Keratinocyte (primary cell): ENCODE data around the gene BBS9. TPM values are rescaled to one million over a fixed set of nuclear protein-coding genes. Genes with fewer than 3 reads are reported as not detected.

ENCODE experiments used
- DNase-seq: peaks from one replicate; pipeline ENCODE4 v3.0.0-alpha.2; 2011; ENCODE audit warnings: low read depth, missing footprints, low spot score
- FAIRE-seq: peaks from 2 replicates; lab custom pipeline; 2011; peaks lifted over from hg19 to GRCh38; lab: Jason Lieb, UNC
- H2AFZ ChIP-seq: 2 replicates; pipeline ENCODE4 v1.6.0; 2012; ENCODE audit warnings: low read length, control low read depth, inconsistent platforms; ENCODE audit not compliant: control insufficient read depth
- H3K27ac ChIP-seq: 2 replicates; pipeline ENCODE4 v1.5.1; 2011; ENCODE audit warnings: low read length; ENCODE audit not compliant: control insufficient read depth, insufficient read depth
- H3K27me3 ChIP-seq: 3 replicates; pipeline ENCODE4 v1.6.0; 2011; ENCODE audit warnings: low read length; ENCODE audit not compliant: control insufficient read depth, insufficient read depth; ENCODE audit errors: extremely low read depth
- H3K36me3 ChIP-seq, 2 experiments: 2 replicates in 1 of 2; 3 replicates in 1 of 2; pipeline ENCODE4 v1.5.1; 2011; ENCODE audit warnings: low read length in 2 of 2, mild to moderate bottlenecking in 1 of 2; ENCODE audit not compliant: control insufficient read depth in 2 of 2, insufficient read depth in 2 of 2; ENCODE audit errors: extremely low read depth in 1 of 2
- H3K4me1 ChIP-seq: 3 replicates; pipeline ENCODE4 v1.5.1; 2011; ENCODE audit warnings: low read length; ENCODE audit not compliant: control insufficient read depth, insufficient read depth; ENCODE audit errors: extremely low read depth
- H3K4me2 ChIP-seq: 3 replicates; pipeline ENCODE4 v1.6.0; 2011; ENCODE audit warnings: low read depth, low read length; ENCODE audit not compliant: control insufficient read depth, insufficient read depth; ENCODE audit errors: extremely low read depth
- H3K4me3 ChIP-seq, 3 experiments: fragments of 200-600 bp in 1 of 3; sonication (generic) in 1 of 3; 2 replicates in 2 of 3; 3 replicates in 1 of 3; pipeline ENCODE4 v1.5.1; 2011 to 2016; ENCODE audit warnings: low read length in 3 of 3, mild to moderate bottlenecking in 3 of 3, control low read depth in 2 of 3, inconsistent platforms in 1 of 3, low read depth in 1 of 3, mixed read lengths in 1 of 3, mixed run types in 1 of 3, moderate library complexity in 1 of 3; ENCODE audit not compliant: control insufficient read depth in 2 of 3, insufficient read depth in 2 of 3; ENCODE audit errors: extremely low read depth in 1 of 3
- H3K79me2 ChIP-seq: 2 replicates; pipeline ENCODE4 v1.6.0; 2012; ENCODE audit warnings: low read length; ENCODE audit not compliant: control insufficient read depth, insufficient read depth
- H3K9ac ChIP-seq: 3 replicates; pipeline ENCODE4 v1.6.0; 2011; ENCODE audit warnings: low read length; ENCODE audit not compliant: control insufficient read depth, insufficient read depth; ENCODE audit errors: extremely low read depth
- H3K9me1 ChIP-seq: 3 replicates; pipeline ENCODE4 v1.6.0; 2011; ENCODE audit warnings: low read length; ENCODE audit not compliant: control insufficient read depth, insufficient read depth; ENCODE audit errors: extremely low read depth
- H3K9me3 ChIP-seq: 2 replicates; pipeline ENCODE4 v1.5.1; 2012; ENCODE audit warnings: low read depth, low read length; ENCODE audit not compliant: control insufficient read depth
- H4K20me1 ChIP-seq: 3 replicates; pipeline ENCODE4 v1.6.0; 2011; ENCODE audit warnings: low read length; ENCODE audit not compliant: control insufficient read depth, insufficient read depth; ENCODE audit errors: extremely low read depth
- EZH2 ChIP-seq: IDR thresholded peaks from one replicate; pipeline ENCODE4 v1.6.1; 2012; ENCODE audit warnings: inconsistent platforms, mild to moderate bottlenecking, low read length, moderate library complexity
- dilution Hi-C: fragments of 300-500 bp; cut with MboI; formaldehyde crosslinking; loops from one replicate; pipeline ENCODE4 v1.7.0; 2020; ENCODE audit warnings: low sequenced_read_pairs; ENCODE audit not compliant: extremely low pct_ligation_motif_present
- polyA plus RNA-seq, 5 experiments: library from polyadenylated mRNA; depleted of rRNA in 3 of 5; stranded (reverse) in 3 of 5; stranded (forward) in 1 of 5; unstranded in 1 of 5; fragments of >200 nt; gene quantifications; 1 replicate in 1 of 5; 2 replicates in 3 of 5; 3 replicates in 1 of 5; pipeline versions ENCODE4 v1.2.1 to v1.2.3, GENCODE V29; 2011 to 2012; ENCODE audit warnings: missing spikeins in 2 of 5, low read depth in 1 of 5, low replicate concordance in 1 of 5
- TF ChIP-seq, protein P1 (sequence below), 3 experiments: IDR thresholded peaks in 1 of 3; conservative IDR thresholded peaks in 1 of 3; optimal IDR thresholded peaks in 1 of 3; 2 replicates in 2 of 3; 3 replicates in 1 of 3; pipeline versions ENCODE3 to v1.5.1; 2011; ENCODE audit warnings: low read length in 3 of 3, mild to moderate bottlenecking in 3 of 3, moderate library complexity in 2 of 3, control low read depth in 1 of 3, inconsistent platforms in 1 of 3; ENCODE audit not compliant: insufficient read depth in 2 of 3; ENCODE audit errors: extremely low read depth in 1 of 3

Gene BBS9
- polyA plus RNA-seq, 1 donor (not counting 4 experiments of a cell fraction or from before 2014, with no cell fraction given), result 7.6 TPM

DNA sequence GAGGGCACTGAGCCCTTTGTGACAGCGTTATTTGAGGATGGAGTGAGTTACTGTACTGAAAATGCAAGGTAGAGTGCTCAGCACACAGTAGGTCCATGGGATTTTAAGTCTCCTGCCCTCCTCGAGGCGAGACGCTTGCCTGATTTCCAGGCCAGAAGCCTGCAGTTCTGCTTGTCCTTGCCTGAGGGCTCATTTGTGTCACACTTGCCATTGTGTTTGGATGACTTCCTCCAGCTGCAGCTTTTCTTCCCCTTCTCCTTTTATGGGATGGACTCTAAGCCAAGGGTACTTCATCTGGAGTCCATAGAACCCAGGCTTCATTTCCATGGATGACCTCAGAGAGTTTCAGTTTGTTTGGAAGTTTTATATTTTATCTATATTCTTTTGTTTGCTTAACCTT lies 471.7 kb downstream of the BBS9 start:
- Histone ChIP-seq H2AFZ (no peak overlapping the region), H3K27me3 (no peaks in the 10 kb centered on the region), H3K4me1 (peaks cover 3% of the 10 kb centered on the region), H3K9me3 (no peaks in the 10 kb centered on the region), H3K36me3 (no peaks in the 10 kb centered on the region), H3K9ac (no peak overlapping the region), H3K27ac (no peak overlapping the region), H3K9me1 (no peaks in the 10 kb centered on the region), H3K79me2 (no peaks in the 10 kb centered on the region), H4K20me1 (no peaks in the 10 kb centered on the region), H3K4me2 (no peak overlapping the region), H3K4me3 (no peak overlapping the region)
- no peak for FAIRE-seq
- DNase-seq, result no peak
- dilution Hi-C loops, result no loop called here
- TF ChIP-seq EZH2, result no peak
- TF ChIP-seq, protein P1, sequence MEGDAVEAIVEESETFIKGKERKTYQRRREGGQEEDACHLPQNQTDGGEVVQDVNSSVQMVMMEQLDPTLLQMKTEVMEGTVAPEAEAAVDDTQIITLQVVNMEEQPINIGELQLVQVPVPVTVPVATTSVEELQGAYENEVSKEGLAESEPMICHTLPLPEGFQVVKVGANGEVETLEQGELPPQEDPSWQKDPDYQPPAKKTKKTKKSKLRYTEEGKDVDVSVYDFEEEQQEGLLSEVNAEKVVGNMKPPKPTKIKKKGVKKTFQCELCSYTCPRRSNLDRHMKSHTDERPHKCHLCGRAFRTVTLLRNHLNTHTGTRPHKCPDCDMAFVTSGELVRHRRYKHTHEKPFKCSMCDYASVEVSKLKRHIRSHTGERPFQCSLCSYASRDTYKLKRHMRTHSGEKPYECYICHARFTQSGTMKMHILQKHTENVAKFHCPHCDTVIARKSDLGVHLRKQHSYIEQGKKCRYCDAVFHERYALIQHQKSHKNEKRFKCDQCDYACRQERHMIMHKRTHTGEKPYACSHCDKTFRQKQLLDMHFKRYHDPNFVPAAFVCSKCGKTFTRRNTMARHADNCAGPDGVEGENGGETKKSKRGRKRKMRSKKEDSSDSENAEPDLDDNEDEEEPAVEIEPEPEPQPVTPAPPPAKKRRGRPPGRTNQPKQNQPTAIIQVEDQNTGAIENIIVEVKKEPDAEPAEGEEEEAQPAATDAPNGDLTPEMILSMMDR (optimal IDR thresholded peaks at IDR 0.05 in 1 of 3, IDR thresholded peaks at IDR 0.05 in 1 of 3, conservative IDR thresholded peaks at IDR 0.05 in 1 of 3; ENCODE audit: extremely low read depth in 1 of 3, insufficient read depth in 2 of 3, low read length in 3 of 3), result no peak

DNA sequence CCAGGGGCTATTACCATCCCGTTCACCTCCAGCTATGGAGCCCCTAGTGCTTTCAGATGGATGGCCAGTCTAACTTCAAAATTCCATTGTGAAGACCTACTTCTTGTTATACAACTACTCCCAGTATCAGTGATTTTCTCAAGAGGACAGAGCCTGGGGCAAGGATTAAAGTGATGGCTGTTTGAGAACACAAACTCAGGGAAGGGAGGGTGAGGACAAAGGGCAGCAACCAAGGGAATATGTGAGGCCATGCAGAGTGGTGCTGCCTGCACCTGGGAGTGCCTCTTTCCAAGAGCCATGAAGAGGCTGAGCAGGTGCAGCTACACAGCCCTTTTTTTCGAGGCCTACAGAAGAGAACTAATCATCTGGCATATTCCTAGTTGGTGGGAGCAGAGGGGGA lies 472.5 kb downstream of the BBS9 start:
- H3K36me3 ChIP-seq, result no peaks in the 10 kb centered on the region
- dilution Hi-C loops, result no loop called here
- H3K27ac ChIP-seq, result no peak overlapping the region
- no peak for TF ChIP-seq EZH2
- TF ChIP-seq, protein P1 (optimal IDR thresholded peaks at IDR 0.05 in 1 of 3, IDR thresholded peaks at IDR 0.05 in 1 of 3, conservative IDR thresholded peaks at IDR 0.05 in 1 of 3; ENCODE audit: extremely low read depth in 1 of 3, insufficient read depth in 2 of 3, low read length in 3 of 3), result no peak
- FAIRE-seq (no peak), DNase-seq (no peak)
- no peak overlapping the region for H3K4me2 ChIP-seq
- H2AFZ ChIP-seq, result no peak overlapping the region
- H3K9ac ChIP-seq, result no peak overlapping the region
- no peaks in the 10 kb centered on the region for H3K27me3 ChIP-seq
- H3K4me1 ChIP-seq, result peaks cover 3% of the 10 kb centered on the region
- no peaks in the 10 kb centered on the region for H3K79me2 ChIP-seq
- no peak overlapping the region for H3K4me3 ChIP-seq
- no peaks in the 10 kb centered on the region for H4K20me1 ChIP-seq
- no peaks in the 10 kb centered on the region for H3K9me3 ChIP-seq
- H3K9me1 ChIP-seq, result no peaks in the 10 kb centered on the region
